Measurements from ENCODE around the gene ACSM3.

Gene ACSM3

GRCh38 chr16:20767577-20767976, 3.8 kb downstream of the ACSM3 start:
- TF ChIP-seq POLR2A (IDR thresholded peaks at IDR 0.05; ENCODE audit: low read length) (no peak), GATA1 (IDR thresholded peaks at IDR 0.05; ENCODE audit: low read depth, low read length) (no peak)
- no peak for DNase-seq

- DNase-seq: no peak
- TF ChIP-seq GATA1 (IDR thresholded peaks at IDR 0.05; ENCODE audit: low read depth, low read length) (no peak), POLR2A (IDR thresholded peaks at IDR 0.05; ENCODE audit: low read length) (no peak)
Observed at GRCh38 chr16:20768121-20768520, 4.3 kb downstream of the ACSM3 start.

- no peak for TF ChIP-seq GATA1 (IDR thresholded peaks at IDR 0.05; ENCODE audit: low read depth, low read length)
- TF ChIP-seq POLR2A (IDR thresholded peaks at IDR 0.05; ENCODE audit: low read length): no peak
- DNase-seq: no peak
Observed at GRCh38 chr16:20768818-20769217, 5.0 kb downstream of the ACSM3 start.

GRCh38 chr16:20773679-20774078, 9.9 kb downstream of the ACSM3 start:
- no peak for DNase-seq
- TF ChIP-seq POLR2A (IDR thresholded peaks at IDR 0.05; ENCODE audit: low read length) (no peak), GATA1 (IDR thresholded peaks at IDR 0.05; ENCODE audit: low read depth, low read length) (no peak)

- TF ChIP-seq GATA1 (IDR thresholded peaks at IDR 0.05; ENCODE audit: low read depth, low read length) (no peak), POLR2A (IDR thresholded peaks at IDR 0.05; ENCODE audit: low read length) (no peak)
- DNase-seq: peak; percentile 73 to 80
Observed at GRCh38 chr16:20774703-20775362, 11.0 kb downstream of the ACSM3 start.

- no peak for DNase-seq
- no peak for TF ChIP-seq POLR2A (IDR thresholded peaks at IDR 0.05; ENCODE audit: low read length)
- TF ChIP-seq GATA1 (IDR thresholded peaks at IDR 0.05; ENCODE audit: low read depth, low read length): no peak
Observed at GRCh38 chr16:20781697-20782096, 17.9 kb downstream of the ACSM3 start.

GRCh38 chr16:20782470-20782869, 18.7 kb downstream of the ACSM3 start:
- TF ChIP-seq GATA1 (IDR thresholded peaks at IDR 0.05; ENCODE audit: low read depth, low read length): no peak
- no peak for TF ChIP-seq POLR2A (IDR thresholded peaks at IDR 0.05; ENCODE audit: low read length)

GRCh38 chr16:20784204-20784603, 20.4 kb downstream of the ACSM3 start:
- DNase-seq: no peak
- TF ChIP-seq POLR2A (IDR thresholded peaks at IDR 0.05; ENCODE audit: low read length) (no peak), GATA1 (IDR thresholded peaks at IDR 0.05; ENCODE audit: low read depth, low read length) (no peak)

More at GRCh38 chr16:20782470-20782869, 18.7 kb downstream of the ACSM3 start:
- no peak for DNase-seq

GRCh38 chr16:20789130-20789529, 25.3 kb downstream of the ACSM3 start:
- DNase-seq: no peak
- TF ChIP-seq GATA1 (IDR thresholded peaks at IDR 0.05; ENCODE audit: low read depth, low read length) (no peak), POLR2A (IDR thresholded peaks at IDR 0.05; ENCODE audit: low read length) (no peak)

GRCh38 chr16:20791923-20792612, 28.3 kb downstream of the ACSM3 start:
- DNase-seq: no peak
- no peak for TF ChIP-seq GATA1 (IDR thresholded peaks at IDR 0.05; ENCODE audit: low read depth, low read length)
- TF ChIP-seq POLR2A (IDR thresholded peaks at IDR 0.05; ENCODE audit: low read length): no peak

- TF ChIP-seq POLR2A (IDR thresholded peaks at IDR 0.05; ENCODE audit: low read length) (no peak), GATA1 (IDR thresholded peaks at IDR 0.05; ENCODE audit: low read depth, low read length) (no peak)
- DNase-seq: no peak
Observed at GRCh38 chr16:20798364-20798763, 34.5 kb downstream of the ACSM3 start.

GRCh38 chr16:20799599-20799998, 35.8 kb downstream of the ACSM3 start:
- TF ChIP-seq GATA1 (IDR thresholded peaks at IDR 0.05; ENCODE audit: low read depth, low read length): no peak
- no peak for TF ChIP-seq POLR2A (IDR thresholded peaks at IDR 0.05; ENCODE audit: low read length)
- peak in 1 of 2 experiments; percentile 4 for DNase-seq

GRCh38 chr16:20801278-20801677, 37.5 kb downstream of the ACSM3 start:
- no peak for DNase-seq
- TF ChIP-seq POLR2A (IDR thresholded peaks at IDR 0.05; ENCODE audit: low read length) (no peak), GATA1 (IDR thresholded peaks at IDR 0.05; ENCODE audit: low read depth, low read length) (no peak)

- TF ChIP-seq GATA1 (IDR thresholded peaks at IDR 0.05; ENCODE audit: low read depth, low read length): no peak
- no peak for TF ChIP-seq POLR2A (IDR thresholded peaks at IDR 0.05; ENCODE audit: low read length)
- DNase-seq: no peak
Observed at GRCh38 chr16:20803192-20803560, 39.4 kb downstream of the ACSM3 start.
